ENCODE results near the gene SPEF1. TPM values are rescaled to one million over a fixed set of nuclear protein-coding genes. Genes with fewer than 3 reads are reported as not detected.

The SPEF1 gene
- total and polyA plus RNA-seq, 2 of the 13 experiments (the other 11 are each of a cell fraction or from before 2014, with no cell fraction given) = 0.11 to 0.27 TPM

GRCh38 chr20:3749689-3750531, 31.3 kb downstream of the SPEF1 start (continued):
- 0 out of 2 replicates have a peak, but pooled peaks have one; percentile 23 for TF ChIP-seq ATF5 (CRISPR knock-in tag; IDR thresholded peaks at IDR 0.05; ENCODE audit: low read depth)
- TF ChIP-seq ZNF343 (CRISPR knock-in tag; IDR thresholded peaks at IDR 0.05) = no peak
- TF ChIP-seq TBX3 (IDR thresholded peaks at IDR 0.05; ENCODE audit: borderline replicate concordance) = no peak
- 0 out of 2 replicates have a peak, but pooled peaks have one; percentile 65 for TF ChIP-seq ZFP37 (CRISPR knock-in tag; IDR thresholded peaks at IDR 0.05; ENCODE audit: borderline replicate concordance)
- TF ChIP-seq ZNF784 (CRISPR knock-in tag; IDR thresholded peaks at IDR 0.05; ENCODE audit: borderline replicate concordance) = 0 out of 2 replicates have a peak, but pooled peaks have one; percentile 27
- TF ChIP-seq RBFOX2 (IDR thresholded peaks at IDR 0.05; ENCODE audit: low read depth, low read length) = peak; percentile 53
- no peak for TF ChIP-seq DMAP1 (CRISPR knock-in tag; IDR thresholded peaks at IDR 0.05)
- peak; percentile 23; the same call in 1 of the 2 replicates for TF ChIP-seq PHF8 (CRISPR knock-in tag; IDR thresholded peaks at IDR 0.05)
- peak; percentile 71; the same call in 1 of the 2 replicates for TF ChIP-seq ZFP90 (CRISPR knock-in tag; IDR thresholded peaks at IDR 0.05; ENCODE audit: borderline replicate concordance)
- TF ChIP-seq NFAT5 (CRISPR knock-in tag; IDR thresholded peaks at IDR 0.05) = no peak
- no peak for TF ChIP-seq RARG (CRISPR knock-in tag; IDR thresholded peaks at IDR 0.05; ENCODE audit: low read depth)
- peak; percentile 68; the same call in 1 of the 2 replicates for TF ChIP-seq ZIK1 (CRISPR knock-in tag; IDR thresholded peaks at IDR 0.05; ENCODE audit: borderline replicate concordance, low read depth)
- peak; percentile 46; the same call in 1 of the 2 replicates for TF ChIP-seq POGZ (CRISPR knock-in tag; IDR thresholded peaks at IDR 0.05)
- TF ChIP-seq SRSF4 (IDR thresholded peaks at IDR 0.05; ENCODE audit: low read depth, low read length, poor library complexity, severe bottlenecking) = peak; percentile 30
- TF ChIP-seq ZBTB26 (CRISPR knock-in tag; IDR thresholded peaks at IDR 0.05; ENCODE audit: borderline replicate concordance) = peak; percentile 33; the same call in 1 of the 2 replicates
- TF ChIP-seq ZNF274 (CRISPR knock-in tag; IDR thresholded peaks at IDR 0.05) = peak; percentile 79
- TF ChIP-seq ZNF605 (CRISPR knock-in tag; IDR thresholded peaks at IDR 0.05) = peak; percentile 25; the same call in 1 of the 2 replicates
- TF ChIP-seq ZNF30 (CRISPR knock-in tag; IDR thresholded peaks at IDR 0.05) = 0 out of 2 replicates have a peak, but pooled peaks have one; percentile 25
- 0 out of 2 replicates have a peak, but pooled peaks have one; percentile 41 for TF ChIP-seq TBP (CRISPR knock-in tag; IDR thresholded peaks at IDR 0.05)
- peak; percentile 98 for TF ChIP-seq ZBTB7B (CRISPR knock-in tag; IDR thresholded peaks at IDR 0.05)
- peak; percentile 77 for TF ChIP-seq SALL2 (CRISPR knock-in tag; IDR thresholded peaks at IDR 0.05)
